Loucy (cell line): ENCODE results near the gene ZNF385B.
"Not testable (repeated sequence)": the region's sequence is repeated elsewhere in the genome, so short reads cannot be mapped to it uniquely, and the experiment has no call there.

Experiments
- EZH2phosphoT487 ChIP-seq: fragments of 200-600 bp; IDR thresholded peaks from 2 replicates; pipeline ENCODE4 v1.6.1; 2018; ENCODE audit warnings: antibody characterized with exemption, mild to moderate bottlenecking, moderate library complexity, borderline replicate concordance
- TF ChIP-seq, protein P1 (sequence below): fragments of 200-600 bp; sonication (generic); conservative IDR thresholded peaks from 2 replicates; pipeline ENCODE4 v1.5.1; 2014; ENCODE audit warnings: mild to moderate bottlenecking, antibody characterized with exemption, low read length

GRCh38 chr2:179888642-179889041, 27.2 kb upstream of the ZNF385B start:
- not testable (repeated sequence) for TF ChIP-seq EZH2phosphoT487
- TF ChIP-seq, protein P1, sequence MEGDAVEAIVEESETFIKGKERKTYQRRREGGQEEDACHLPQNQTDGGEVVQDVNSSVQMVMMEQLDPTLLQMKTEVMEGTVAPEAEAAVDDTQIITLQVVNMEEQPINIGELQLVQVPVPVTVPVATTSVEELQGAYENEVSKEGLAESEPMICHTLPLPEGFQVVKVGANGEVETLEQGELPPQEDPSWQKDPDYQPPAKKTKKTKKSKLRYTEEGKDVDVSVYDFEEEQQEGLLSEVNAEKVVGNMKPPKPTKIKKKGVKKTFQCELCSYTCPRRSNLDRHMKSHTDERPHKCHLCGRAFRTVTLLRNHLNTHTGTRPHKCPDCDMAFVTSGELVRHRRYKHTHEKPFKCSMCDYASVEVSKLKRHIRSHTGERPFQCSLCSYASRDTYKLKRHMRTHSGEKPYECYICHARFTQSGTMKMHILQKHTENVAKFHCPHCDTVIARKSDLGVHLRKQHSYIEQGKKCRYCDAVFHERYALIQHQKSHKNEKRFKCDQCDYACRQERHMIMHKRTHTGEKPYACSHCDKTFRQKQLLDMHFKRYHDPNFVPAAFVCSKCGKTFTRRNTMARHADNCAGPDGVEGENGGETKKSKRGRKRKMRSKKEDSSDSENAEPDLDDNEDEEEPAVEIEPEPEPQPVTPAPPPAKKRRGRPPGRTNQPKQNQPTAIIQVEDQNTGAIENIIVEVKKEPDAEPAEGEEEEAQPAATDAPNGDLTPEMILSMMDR = not testable (repeated sequence)
